ENCODE measurements around the gene AP2A1. TPM values are rescaled to one million over a fixed set of nuclear protein-coding genes. Genes with fewer than 3 reads are reported as not detected.
A peak's percentile ranks its signal among the peaks of the same experiment; 100 is the strongest.

AP2A1 gene
- total RNA-seq, 2 donors from 2014 or later = 43.5 to 45.9 TPM

DNA sequence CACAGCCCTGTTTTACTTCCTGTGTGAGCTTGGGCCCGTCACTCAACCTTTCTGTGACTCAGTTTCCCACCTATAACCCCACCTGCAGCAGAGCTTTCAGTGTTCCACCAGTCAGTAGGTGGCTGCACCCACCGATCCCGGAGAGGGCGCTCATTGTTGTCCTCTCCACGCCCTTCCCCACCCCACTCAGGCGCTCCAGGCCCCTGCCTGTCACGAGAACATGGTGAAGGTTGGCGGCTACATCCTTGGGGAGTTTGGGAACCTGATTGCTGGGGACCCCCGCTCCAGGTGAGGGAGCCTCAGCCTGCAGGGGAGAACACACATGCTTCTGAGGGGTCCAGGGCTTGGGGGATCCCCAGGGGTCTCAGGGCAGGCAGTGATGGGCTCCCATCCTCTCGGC, 34.0 kb downstream of the AP2A1 start:
- DNase-seq (no peak), ATAC-seq (no peak)
- H3K4me1 ChIP-seq = no peaks in the 10 kb centered on the region
- no peaks in the 10 kb centered on the region for H3K27me3 ChIP-seq
- no peak overlapping the region for H3K4me3 ChIP-seq
- H3K9me3 ChIP-seq = no peaks in the 10 kb centered on the region
- H3K36me3 ChIP-seq (replicated peaks in 1 of 2; ENCODE audit: insufficient read depth in 1 of 2, low read depth in 2 of 2) = peaks cover 0 to 17% of the 10 kb centered on the region in 2 donors
- intact Hi-C loops (cut with DNase I) = no loop called here
- WGBS, 2 donors = 94 to 97% methylated on average over 9 to 10 of the region's 10 CpGs
- H3K27ac ChIP-seq = no peak overlapping the region
- no peak for TF ChIP-seq POLR2A (IDR thresholded peaks at IDR 0.05)
- TF ChIP-seq, protein P1, sequence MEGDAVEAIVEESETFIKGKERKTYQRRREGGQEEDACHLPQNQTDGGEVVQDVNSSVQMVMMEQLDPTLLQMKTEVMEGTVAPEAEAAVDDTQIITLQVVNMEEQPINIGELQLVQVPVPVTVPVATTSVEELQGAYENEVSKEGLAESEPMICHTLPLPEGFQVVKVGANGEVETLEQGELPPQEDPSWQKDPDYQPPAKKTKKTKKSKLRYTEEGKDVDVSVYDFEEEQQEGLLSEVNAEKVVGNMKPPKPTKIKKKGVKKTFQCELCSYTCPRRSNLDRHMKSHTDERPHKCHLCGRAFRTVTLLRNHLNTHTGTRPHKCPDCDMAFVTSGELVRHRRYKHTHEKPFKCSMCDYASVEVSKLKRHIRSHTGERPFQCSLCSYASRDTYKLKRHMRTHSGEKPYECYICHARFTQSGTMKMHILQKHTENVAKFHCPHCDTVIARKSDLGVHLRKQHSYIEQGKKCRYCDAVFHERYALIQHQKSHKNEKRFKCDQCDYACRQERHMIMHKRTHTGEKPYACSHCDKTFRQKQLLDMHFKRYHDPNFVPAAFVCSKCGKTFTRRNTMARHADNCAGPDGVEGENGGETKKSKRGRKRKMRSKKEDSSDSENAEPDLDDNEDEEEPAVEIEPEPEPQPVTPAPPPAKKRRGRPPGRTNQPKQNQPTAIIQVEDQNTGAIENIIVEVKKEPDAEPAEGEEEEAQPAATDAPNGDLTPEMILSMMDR (IDR thresholded peaks at IDR 0.05) = no peak

DNA sequence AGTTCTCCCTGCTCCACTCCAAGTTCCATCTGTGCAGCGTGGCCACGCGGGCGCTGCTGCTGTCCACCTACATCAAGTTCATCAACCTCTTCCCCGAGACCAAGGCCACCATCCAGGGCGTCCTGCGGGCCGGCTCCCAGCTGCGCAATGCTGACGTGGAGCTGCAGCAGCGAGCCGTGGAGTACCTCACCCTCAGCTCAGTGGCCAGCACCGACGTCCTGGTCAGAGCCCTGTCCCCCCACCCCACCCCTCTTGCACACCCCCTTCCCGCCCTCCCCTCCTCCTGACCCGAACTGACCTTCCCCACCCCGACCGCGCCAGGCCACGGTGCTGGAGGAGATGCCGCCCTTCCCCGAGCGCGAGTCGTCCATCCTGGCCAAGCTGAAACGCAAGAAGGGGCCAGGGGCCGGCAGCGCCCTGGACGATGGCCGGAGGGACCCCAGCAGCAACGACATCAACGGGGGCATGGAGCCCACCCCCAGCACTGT, 34.6 kb downstream of the AP2A1 start:
- intact Hi-C loops (cut with DNase I) = no loop called here
- H3K4me1 ChIP-seq = no peaks in the 10 kb centered on the region
- no peaks in the 10 kb centered on the region for H3K27me3 ChIP-seq
- no peak for ATAC-seq
- DNase-seq = no peak
- TF ChIP-seq, protein P1 (IDR thresholded peaks at IDR 0.05) = no peak
- no peak for TF ChIP-seq POLR2A (IDR thresholded peaks at IDR 0.05)
- WGBS, 2 donors = 86 to 95% methylated on average over 22 to 28 of the region's 32 CpGs
- no peaks in the 10 kb centered on the region for H3K9me3 ChIP-seq
- no peak overlapping the region for H3K4me3 ChIP-seq
- no peak overlapping the region for H3K27ac ChIP-seq
- peaks cover 0 to 12% of the 10 kb centered on the region in 2 donors for H3K36me3 ChIP-seq (replicated peaks in 1 of 2; ENCODE audit: insufficient read depth in 1 of 2, low read depth in 2 of 2)

DNA sequence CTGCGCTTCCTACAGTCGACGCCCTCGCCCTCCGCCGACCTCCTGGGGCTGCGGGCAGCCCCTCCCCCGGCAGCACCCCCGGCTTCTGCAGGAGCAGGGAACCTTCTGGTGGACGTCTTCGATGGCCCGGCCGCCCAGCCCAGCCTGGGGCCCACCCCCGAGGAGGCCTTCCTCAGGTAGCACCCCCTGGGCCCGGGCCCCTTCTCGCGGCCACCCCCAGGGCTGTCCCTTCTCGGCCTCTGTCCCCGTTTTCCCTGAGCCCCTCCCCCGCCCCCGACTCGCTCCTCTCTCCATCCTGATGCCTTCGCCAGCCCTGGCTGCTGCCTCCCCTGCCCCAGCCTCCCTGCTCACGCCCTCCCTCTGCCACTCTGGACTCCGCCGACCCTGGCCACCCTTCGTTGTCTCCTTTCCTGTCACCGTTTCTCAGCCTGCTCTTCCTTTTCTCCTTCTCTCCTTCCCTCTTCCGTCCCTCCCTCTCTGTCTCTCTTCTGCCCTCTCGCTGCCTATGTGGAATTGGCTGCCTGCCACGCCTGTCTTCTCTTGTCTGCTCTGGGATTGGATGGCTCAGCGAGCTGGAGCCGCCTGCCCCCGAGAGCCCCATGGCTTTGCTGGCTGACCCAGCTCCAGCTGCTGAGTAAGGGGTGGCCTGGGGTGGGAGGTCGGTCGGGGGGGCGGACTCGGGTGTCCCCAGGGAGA, 35.3 kb downstream of the AP2A1 start:
- Histone ChIP-seq H3K4me1 (no peaks in the 10 kb centered on the region), H3K36me3 (replicated peaks in 1 of 2; ENCODE audit: insufficient read depth in 1 of 2, low read depth in 2 of 2) (peaks cover 0 to 8% of the 10 kb centered on the region in 2 donors), H3K4me3 (no peak overlapping the region), H3K27me3 (no peaks in the 10 kb centered on the region), H3K9me3 (no peaks in the 10 kb centered on the region), H3K27ac (peak overlapping the region in 1 of 4 donors; percentile 55)
- ATAC-seq (peak; percentile 57), DNase-seq (peak; percentile 71 to 85 (median 84))
- intact Hi-C loops (cut with DNase I) = no loop called here
- 59 to 74% methylated on average over 32 to 34 of the region's 38 CpGs for WGBS, 2 donors
- TF ChIP-seq POLR2A (IDR thresholded peaks at IDR 0.05) = no peak
- TF ChIP-seq, protein P1 (IDR thresholded peaks at IDR 0.05) = peak in 3 of 7 experiments; percentile 18 to 39 (median 39)

DNA sequence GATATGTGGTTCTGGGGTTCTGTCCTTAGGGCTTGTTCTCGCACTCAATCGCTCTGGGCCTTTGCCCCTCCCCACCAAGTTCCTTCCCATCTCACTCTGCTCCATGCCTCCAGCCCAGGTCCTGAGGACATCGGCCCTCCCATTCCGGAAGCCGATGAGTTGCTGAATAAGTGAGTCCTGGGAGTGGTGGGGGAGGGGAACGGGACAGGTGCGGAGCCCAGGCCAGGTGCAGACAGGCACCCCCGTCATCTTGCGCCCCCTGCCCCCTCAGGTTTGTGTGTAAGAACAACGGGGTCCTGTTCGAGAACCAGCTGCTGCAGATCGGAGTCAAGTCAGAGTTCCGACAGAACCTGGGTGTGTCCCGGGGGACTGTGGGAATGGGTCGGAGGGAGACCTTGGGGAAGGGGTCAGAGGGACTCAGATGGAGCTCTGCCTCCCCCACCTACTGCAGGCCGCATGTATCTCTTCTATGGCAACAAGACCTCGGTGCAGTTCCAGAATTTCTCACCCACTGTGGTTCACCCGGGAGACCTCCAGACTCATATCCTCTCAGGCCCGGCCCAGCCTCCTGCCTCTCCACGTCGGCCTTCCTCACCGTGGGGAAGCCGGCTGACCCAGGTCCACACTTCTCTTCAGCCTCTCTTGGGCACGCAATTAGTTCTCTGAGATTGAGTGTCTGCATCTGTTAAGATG, 36.2 kb downstream of the AP2A1 start:
- intact Hi-C loops (cut with DNase I) = no loop called here
- peak overlapping the region in 1 of 4 donors; percentile 55 for H3K27ac ChIP-seq
- H3K4me3 ChIP-seq = no peak overlapping the region
- ATAC-seq (peak; percentile 5), DNase-seq (peak in 3 of 4 donors; percentile 52 to 69 (median 64))
- 75 to 78% methylated on average over 22 to 23 of the region's 24 CpGs for WGBS, 2 donors
- TF ChIP-seq, protein P1 (IDR thresholded peaks at IDR 0.05) = no peak
- peak in 1 of 3 donors; percentile 24 for TF ChIP-seq POLR2A (IDR thresholded peaks at IDR 0.05)
- peaks cover 0 to 6% of the 10 kb centered on the region in 2 donors for H3K36me3 ChIP-seq (replicated peaks in 1 of 2; ENCODE audit: insufficient read depth in 1 of 2, low read depth in 2 of 2)
- no peaks in the 10 kb centered on the region for H3K27me3 ChIP-seq
- H3K4me1 ChIP-seq = no peaks in the 10 kb centered on the region
- no peaks in the 10 kb centered on the region for H3K9me3 ChIP-seq
